Measurements from ENCODE around the gene TUFT1.

DNA sequence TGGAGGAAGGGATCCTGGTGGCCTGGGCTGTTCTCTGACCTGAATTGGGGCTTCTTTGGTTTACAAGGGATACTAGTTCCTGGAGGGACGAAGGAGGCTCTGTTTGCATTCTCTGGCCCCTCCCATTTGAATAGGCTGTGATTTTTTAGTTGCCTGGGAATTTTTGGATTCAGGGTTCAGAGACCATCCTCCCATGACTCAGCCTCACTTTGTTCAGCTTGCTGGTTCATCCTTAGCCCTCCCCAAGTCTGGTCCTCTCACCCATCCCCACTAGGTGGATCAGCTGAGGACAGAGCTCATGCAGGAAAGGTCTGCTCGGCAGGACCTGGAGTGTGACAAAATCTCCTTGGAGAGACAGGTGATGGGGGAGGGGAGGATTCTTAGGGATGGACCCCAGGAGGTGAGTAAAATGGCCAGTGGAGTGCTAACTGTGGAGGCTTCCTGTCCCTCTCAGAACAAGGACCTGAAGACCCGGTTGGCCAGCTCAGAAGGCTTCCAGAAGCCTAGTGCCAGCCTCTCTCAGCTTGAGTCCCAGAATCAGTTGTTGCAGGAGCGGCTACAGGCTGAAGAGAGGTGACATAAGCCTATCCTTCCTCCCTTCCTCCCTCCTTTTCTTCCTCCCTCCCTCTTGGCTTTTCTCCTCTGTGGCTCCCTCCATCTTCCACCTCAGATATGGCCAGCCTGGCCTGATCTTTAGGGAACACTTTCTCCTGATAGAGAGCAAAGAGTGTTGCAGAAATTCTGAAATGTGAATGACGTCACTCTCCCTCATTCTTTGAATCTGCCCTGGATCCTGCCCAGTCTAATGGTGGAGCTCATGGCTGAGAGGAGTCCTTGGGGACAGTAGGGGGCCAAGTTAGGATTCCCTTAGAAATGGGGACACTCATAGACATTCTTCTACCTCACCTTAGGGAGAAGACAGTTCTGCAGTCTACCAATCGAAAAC is 4.5 kb upstream of the TUFT1 start:
- no peak for TF ChIP-seq CTCF (conservative IDR thresholded peaks at IDR 0.05)
- no peak for TF ChIP-seq ZFX (IDR thresholded peaks at IDR 0.05)
